GM23338 (cell line): Measurements from ENCODE around the gene ACAT1. TPM values are rescaled to one million over a fixed set of nuclear protein-coding genes. Genes with fewer than 3 reads are reported as not detected.

ENCODE experiments used
- ATAC-seq: fragments of 200-7000 bp; cut with Tn5 transposase; 3 replicates; pipeline ENCODE4 v1.9.1; 2020
- DNase-seq: peaks from one replicate; pipeline ENCODE4 v3.0.0-alpha.2; 2015; ENCODE audit warnings: low spot score
- H2AFZ ChIP-seq: fragments of 200-600 bp; sonication (generic); 2 replicates; pipeline ENCODE4 v1.8.0; 2016; ENCODE audit warnings: antibody characterized with exemption, mild to moderate bottlenecking, moderate library complexity
- H3F3A ChIP-seq: fragments of 200-600 bp; sonication (generic); replicated peaks from 2 replicates; pipeline ENCODE4 v1.8.0; 2017; ENCODE audit warnings: antibody characterized with exemption, mixed run types, low read depth
- H3K27ac ChIP-seq: fragments of 200-600 bp; sonication (generic); 2 replicates; pipeline ENCODE4 v1.6.1; 2016; ENCODE audit warnings: low read depth
- H3K27me3 ChIP-seq: fragments of 200-600 bp; sonication (generic); 2 replicates; pipeline ENCODE4 v1.8.0; 2016; ENCODE audit warnings: mild to moderate bottlenecking, mixed run types, moderate library complexity; ENCODE audit not compliant: insufficient read depth
- H3K36me3 ChIP-seq: fragments of 200-600 bp; sonication (generic); 2 replicates; pipeline ENCODE4 v1.8.0; 2016; ENCODE audit warnings: mild to moderate bottlenecking; ENCODE audit not compliant: insufficient read depth
- H3K4me1 ChIP-seq: fragments of 200-600 bp; sonication (generic); 2 replicates; pipeline ENCODE4 v1.8.0; 2016; ENCODE audit warnings: mild to moderate bottlenecking, moderate library complexity; ENCODE audit not compliant: insufficient read depth
- H3K4me2 ChIP-seq: fragments of 200-600 bp; sonication (generic); 2 replicates; pipeline ENCODE4 v1.7.1; 2017; ENCODE audit warnings: mixed run types
- H3K4me3 ChIP-seq: fragments of 200-600 bp; sonication (generic); 2 replicates; pipeline ENCODE4 v1.6.1; 2016; ENCODE audit warnings: mixed run types
- H3K79me2 ChIP-seq: fragments of 200-600 bp; sonication (generic); replicated peaks from 2 replicates; pipeline ENCODE4 v1.8.0; 2017; ENCODE audit warnings: mild to moderate bottlenecking; ENCODE audit not compliant: insufficient read depth
- H3K9me2 ChIP-seq: fragments of 200-600 bp; sonication (generic); 2 replicates; pipeline ENCODE4 v1.8.0; 2017; ENCODE audit not compliant: insufficient read depth
- H4K20me1 ChIP-seq: fragments of 200-600 bp; sonication (generic); replicated peaks from 2 replicates; pipeline ENCODE4 v1.8.0; 2017; ENCODE audit warnings: mild to moderate bottlenecking; ENCODE audit not compliant: insufficient read depth
- H3K27ac Mint-ChIP-seq: 2 replicates; pipeline ENCODE4 v1.8.0; 2020; ENCODE audit warnings: inconsistent platforms, mild to moderate bottlenecking, moderate library complexity, mixed read lengths
- H3K27me3 Mint-ChIP-seq: 3 replicates; pipeline ENCODE4 v1.8.0; 2022; ENCODE audit warnings: low read depth, mild to moderate bottlenecking, moderate library complexity, mixed read lengths, inconsistent platforms; ENCODE audit not compliant: insufficient read depth, poor library complexity
- H3K36me3 Mint-ChIP-seq: 3 replicates; pipeline ENCODE4 v1.8.0; 2021; ENCODE audit warnings: low read depth, mild to moderate bottlenecking, inconsistent platforms, moderate library complexity, mixed read lengths
- H3K4me1 Mint-ChIP-seq: 3 replicates; pipeline ENCODE4 v1.8.0; 2020; ENCODE audit warnings: mild to moderate bottlenecking, inconsistent platforms, mixed read lengths
- H3K4me3 Mint-ChIP-seq: 3 replicates; pipeline ENCODE4 v1.8.0; 2021; ENCODE audit warnings: moderate library complexity, mild to moderate bottlenecking, inconsistent platforms, mixed read lengths
- H3K9me3 Mint-ChIP-seq: 3 replicates; pipeline ENCODE4 v1.8.0; 2020; ENCODE audit warnings: moderate library complexity, mild to moderate bottlenecking, inconsistent platforms, mixed read lengths
- EZH2 ChIP-seq: fragments of 200-600 bp; sonication (generic); IDR thresholded peaks from one replicate; pipeline ENCODE4 v1.8.0; 2017; ENCODE audit warnings: antibody characterized with exemption, mild to moderate bottlenecking, low read depth; ENCODE audit not compliant: unreplicated experiment
- NANOG ChIP-seq: IDR thresholded peaks from 2 replicates; pipeline ENCODE4 v1.6.1; 2016; ENCODE audit warnings: antibody characterized with exemption, borderline replicate concordance
- STAT1 ChIP-seq: IDR thresholded peaks from one replicate; pipeline ENCODE4 v1.6.1; 2016; ENCODE audit warnings: antibody characterized with exemption; ENCODE audit not compliant: unreplicated experiment
- ZNF331 ChIP-seq: fragments of 250-450 bp; sonication (Bioruptor Pico); IDR thresholded peaks from 2 replicates; pipeline ENCODE4 v1.5.0; 2020; ENCODE audit warnings: low read depth, mild to moderate bottlenecking, moderate library complexity
- ZNF462 ChIP-seq: fragments of 250-450 bp; sonication (Bioruptor Pico); IDR thresholded peaks from 2 replicates; pipeline ENCODE4 v1.5.0; 2020; ENCODE audit warnings: mild to moderate bottlenecking, moderate library complexity
- polyA plus RNA-seq: library from polyadenylated mRNA; unstranded; fragments of >200 nt; fragmentation: Nextera tagmentation; extraction: Ambion mirVana; gene quantifications from 2 replicates; pipeline ENCODE4 v1.2.1, GENCODE V29; 2016
- total RNA-seq: library from RNA; depleted of rRNA; stranded (reverse); fragments of >200 nt; shearing (Covaris generic); gene quantifications from 2 replicates; pipeline ENCODE4 v1.2.3, GENCODE V29; 2014
- TF ChIP-seq, protein P1 (sequence below): IDR thresholded peaks from one replicate; pipeline ENCODE4 v1.6.1; 2018; ENCODE audit warnings: antibody characterized with exemption; ENCODE audit not compliant: unreplicated experiment
- TF ChIP-seq, protein P2 (sequence below), 2 experiments: fragments of 200-600 bp in 1 of 2; sonication (generic) in 1 of 2; conservative IDR thresholded peaks; 2 replicates each; pipeline versions ENCODE4 v1.5.1 to v1.6.1; 2016 to 2017; ENCODE audit warnings: antibody characterized with exemption in 2 of 2, low read depth in 2 of 2, mild to moderate bottlenecking in 2 of 2, moderate library complexity in 1 of 2

Gene ACAT1
- total and polyA plus RNA-seq, 2 experiments from 2014 or later, result 43.9 to 53.6 TPM

DNA sequence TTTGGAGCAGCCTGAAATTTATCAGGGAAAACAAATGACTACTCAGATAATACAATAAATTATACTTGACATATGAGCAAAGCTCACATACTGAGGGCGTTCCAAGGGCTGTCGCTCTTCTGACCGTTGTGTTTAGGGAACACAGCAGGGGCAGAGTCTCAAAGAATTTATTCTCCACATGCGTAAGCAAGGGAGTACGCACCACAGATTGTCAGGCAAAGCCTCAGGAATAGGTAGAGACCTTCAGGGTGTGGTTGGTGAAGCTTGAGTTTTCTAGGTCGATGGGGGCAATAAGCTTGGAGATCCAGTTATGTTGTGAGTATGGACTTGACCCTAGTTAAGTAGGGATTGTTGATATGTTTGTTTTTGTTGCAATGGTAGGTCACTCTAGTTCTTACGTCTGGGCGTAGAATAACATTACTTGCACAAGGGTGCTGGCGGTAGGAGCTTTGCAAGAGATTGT, 830 bp downstream of the ACAT1 start:
- Histone ChIP-seq H4K20me1 (no peaks in the 10 kb centered on the region; the same call in 1 of the 2 replicates), H3K27me3 (peaks cover 13% of the 10 kb centered on the region), H3K36me3 (no peaks in the 10 kb centered on the region), H3K4me1 (peaks cover 6% of the 10 kb centered on the region), H3K9me2 (no peaks in the 10 kb centered on the region), H2AFZ (peak overlapping the region; percentile 97), H3K79me2 (no peaks in the 10 kb centered on the region), H3K4me2 (peak overlapping the region; percentile 92), H3K4me3 (peak overlapping the region; percentile 76), H3F3A (no peaks in the 10 kb centered on the region), H3K27ac (no peak overlapping the region)
- peak; percentile 37 for DNase-seq
- Mint-ChIP-seq H3K9me3 (no peaks in the 10 kb centered on the region), H3K36me3 (peaks cover 2% of the 10 kb centered on the region; the same call in 1 of the 3 replicates), H3K4me3 (peak overlapping the region; percentile 88), H3K27me3 (peaks cover 7% of the 10 kb centered on the region), H3K27ac (no peak overlapping the region), H3K4me1 (peaks cover 17% of the 10 kb centered on the region; the same call in 2 of the 3 replicates)
- no peak for TF ChIP-seq STAT1
- TF ChIP-seq, protein P1, sequence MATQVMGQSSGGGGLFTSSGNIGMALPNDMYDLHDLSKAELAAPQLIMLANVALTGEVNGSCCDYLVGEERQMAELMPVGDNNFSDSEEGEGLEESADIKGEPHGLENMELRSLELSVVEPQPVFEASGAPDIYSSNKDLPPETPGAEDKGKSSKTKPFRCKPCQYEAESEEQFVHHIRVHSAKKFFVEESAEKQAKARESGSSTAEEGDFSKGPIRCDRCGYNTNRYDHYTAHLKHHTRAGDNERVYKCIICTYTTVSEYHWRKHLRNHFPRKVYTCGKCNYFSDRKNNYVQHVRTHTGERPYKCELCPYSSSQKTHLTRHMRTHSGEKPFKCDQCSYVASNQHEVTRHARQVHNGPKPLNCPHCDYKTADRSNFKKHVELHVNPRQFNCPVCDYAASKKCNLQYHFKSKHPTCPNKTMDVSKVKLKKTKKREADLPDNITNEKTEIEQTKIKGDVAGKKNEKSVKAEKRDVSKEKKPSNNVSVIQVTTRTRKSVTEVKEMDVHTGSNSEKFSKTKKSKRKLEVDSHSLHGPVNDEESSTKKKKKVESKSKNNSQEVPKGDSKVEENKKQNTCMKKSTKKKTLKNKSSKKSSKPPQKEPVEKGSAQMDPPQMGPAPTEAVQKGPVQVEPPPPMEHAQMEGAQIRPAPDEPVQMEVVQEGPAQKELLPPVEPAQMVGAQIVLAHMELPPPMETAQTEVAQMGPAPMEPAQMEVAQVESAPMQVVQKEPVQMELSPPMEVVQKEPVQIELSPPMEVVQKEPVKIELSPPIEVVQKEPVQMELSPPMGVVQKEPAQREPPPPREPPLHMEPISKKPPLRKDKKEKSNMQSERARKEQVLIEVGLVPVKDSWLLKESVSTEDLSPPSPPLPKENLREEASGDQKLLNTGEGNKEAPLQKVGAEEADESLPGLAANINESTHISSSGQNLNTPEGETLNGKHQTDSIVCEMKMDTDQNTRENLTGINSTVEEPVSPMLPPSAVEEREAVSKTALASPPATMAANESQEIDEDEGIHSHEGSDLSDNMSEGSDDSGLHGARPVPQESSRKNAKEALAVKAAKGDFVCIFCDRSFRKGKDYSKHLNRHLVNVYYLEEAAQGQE, result no peak
- no peak for TF ChIP-seq EZH2
- TF ChIP-seq ZNF331 (CRISPR knock-in tag), result no peak
- TF ChIP-seq, protein P2, sequence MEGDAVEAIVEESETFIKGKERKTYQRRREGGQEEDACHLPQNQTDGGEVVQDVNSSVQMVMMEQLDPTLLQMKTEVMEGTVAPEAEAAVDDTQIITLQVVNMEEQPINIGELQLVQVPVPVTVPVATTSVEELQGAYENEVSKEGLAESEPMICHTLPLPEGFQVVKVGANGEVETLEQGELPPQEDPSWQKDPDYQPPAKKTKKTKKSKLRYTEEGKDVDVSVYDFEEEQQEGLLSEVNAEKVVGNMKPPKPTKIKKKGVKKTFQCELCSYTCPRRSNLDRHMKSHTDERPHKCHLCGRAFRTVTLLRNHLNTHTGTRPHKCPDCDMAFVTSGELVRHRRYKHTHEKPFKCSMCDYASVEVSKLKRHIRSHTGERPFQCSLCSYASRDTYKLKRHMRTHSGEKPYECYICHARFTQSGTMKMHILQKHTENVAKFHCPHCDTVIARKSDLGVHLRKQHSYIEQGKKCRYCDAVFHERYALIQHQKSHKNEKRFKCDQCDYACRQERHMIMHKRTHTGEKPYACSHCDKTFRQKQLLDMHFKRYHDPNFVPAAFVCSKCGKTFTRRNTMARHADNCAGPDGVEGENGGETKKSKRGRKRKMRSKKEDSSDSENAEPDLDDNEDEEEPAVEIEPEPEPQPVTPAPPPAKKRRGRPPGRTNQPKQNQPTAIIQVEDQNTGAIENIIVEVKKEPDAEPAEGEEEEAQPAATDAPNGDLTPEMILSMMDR (conservative IDR thresholded peaks at IDR 0.05; ENCODE audit: low read depth in 2 of 2), result no peak
- no peak for TF ChIP-seq ZNF462 (CRISPR knock-in tag)
- TF ChIP-seq NANOG, result no peak
- peak; percentile 10 for ATAC-seq
